ENCODE data around the gene TH.

DNA sequence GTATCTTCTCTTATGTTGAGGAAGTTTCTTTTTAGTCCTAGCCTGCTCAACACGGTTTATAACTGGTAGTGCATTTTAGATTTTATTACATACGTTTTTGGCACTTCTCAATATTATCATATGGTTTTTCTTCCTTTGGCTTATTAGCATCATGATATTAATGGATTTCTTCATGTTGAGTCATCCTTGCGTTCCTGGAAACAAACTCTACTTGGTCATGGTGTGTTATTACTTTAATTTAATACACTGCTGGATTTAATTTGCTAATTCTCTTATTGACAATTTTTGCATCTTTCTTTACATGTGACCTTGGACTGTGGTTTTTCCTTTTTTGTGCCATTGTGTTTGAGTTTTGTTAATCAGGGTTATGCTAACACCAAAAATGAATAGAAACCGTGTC, 52.9 kb downstream of the TH start:
- TF ChIP-seq, protein P1, sequence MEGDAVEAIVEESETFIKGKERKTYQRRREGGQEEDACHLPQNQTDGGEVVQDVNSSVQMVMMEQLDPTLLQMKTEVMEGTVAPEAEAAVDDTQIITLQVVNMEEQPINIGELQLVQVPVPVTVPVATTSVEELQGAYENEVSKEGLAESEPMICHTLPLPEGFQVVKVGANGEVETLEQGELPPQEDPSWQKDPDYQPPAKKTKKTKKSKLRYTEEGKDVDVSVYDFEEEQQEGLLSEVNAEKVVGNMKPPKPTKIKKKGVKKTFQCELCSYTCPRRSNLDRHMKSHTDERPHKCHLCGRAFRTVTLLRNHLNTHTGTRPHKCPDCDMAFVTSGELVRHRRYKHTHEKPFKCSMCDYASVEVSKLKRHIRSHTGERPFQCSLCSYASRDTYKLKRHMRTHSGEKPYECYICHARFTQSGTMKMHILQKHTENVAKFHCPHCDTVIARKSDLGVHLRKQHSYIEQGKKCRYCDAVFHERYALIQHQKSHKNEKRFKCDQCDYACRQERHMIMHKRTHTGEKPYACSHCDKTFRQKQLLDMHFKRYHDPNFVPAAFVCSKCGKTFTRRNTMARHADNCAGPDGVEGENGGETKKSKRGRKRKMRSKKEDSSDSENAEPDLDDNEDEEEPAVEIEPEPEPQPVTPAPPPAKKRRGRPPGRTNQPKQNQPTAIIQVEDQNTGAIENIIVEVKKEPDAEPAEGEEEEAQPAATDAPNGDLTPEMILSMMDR (IDR thresholded peaks at IDR 0.05; ENCODE audit: low read depth, low read length), result no peak
- TF ChIP-seq POLR2A (IDR thresholded peaks at IDR 0.05; ENCODE audit: extremely low read depth, insufficient read length) (no peak), MYC (IDR thresholded peaks at IDR 0.05; ENCODE audit: low read depth, low read length) (no peak)
- TF ChIP-seq, protein P2, sequence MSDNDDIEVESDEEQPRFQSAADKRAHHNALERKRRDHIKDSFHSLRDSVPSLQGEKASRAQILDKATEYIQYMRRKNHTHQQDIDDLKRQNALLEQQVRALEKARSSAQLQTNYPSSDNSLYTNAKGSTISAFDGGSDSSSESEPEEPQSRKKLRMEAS (IDR thresholded peaks at IDR 0.05; ENCODE audit: low read depth, low read length), result no peak

Data from NB4 (cell line).